ENCODE results near the gene UTP14C.

GRCh38 chr13:52070929-52071523 is 46.5 kb downstream of the UTP14C start:
- TF ChIP-seq CTCF (conservative IDR thresholded peaks at IDR 0.05; ENCODE audit: low read depth in 2 of 2) = peak in 1 of 2 experiments; percentile 17; a peak in 1 of 4 replicates
- TF ChIP-seq JUNB (IDR thresholded peaks at IDR 0.05; ENCODE audit: unreplicated experiment) = no peak
- TF ChIP-seq EZH2phosphoT487 (IDR thresholded peaks at IDR 0.05; ENCODE audit: unreplicated experiment) = no peak
- no peak for TF ChIP-seq EZH2 (IDR thresholded peaks at IDR 0.05; ENCODE audit: low read depth, unreplicated experiment)
